NCI-H1930 (cell line): ENCODE results near the gene MRPL41.
"Not testable (repeated sequence)": the region's sequence is repeated elsewhere in the genome, so short reads cannot be mapped to it uniquely, and the experiment has no call there.

Source experiments
- DNase-seq, 2 experiments: peaks; one replicate each; lab custom pipeline; 2025; lab: John Stamatoyannopoulos, UW

The MRPL41 gene

DNA sequence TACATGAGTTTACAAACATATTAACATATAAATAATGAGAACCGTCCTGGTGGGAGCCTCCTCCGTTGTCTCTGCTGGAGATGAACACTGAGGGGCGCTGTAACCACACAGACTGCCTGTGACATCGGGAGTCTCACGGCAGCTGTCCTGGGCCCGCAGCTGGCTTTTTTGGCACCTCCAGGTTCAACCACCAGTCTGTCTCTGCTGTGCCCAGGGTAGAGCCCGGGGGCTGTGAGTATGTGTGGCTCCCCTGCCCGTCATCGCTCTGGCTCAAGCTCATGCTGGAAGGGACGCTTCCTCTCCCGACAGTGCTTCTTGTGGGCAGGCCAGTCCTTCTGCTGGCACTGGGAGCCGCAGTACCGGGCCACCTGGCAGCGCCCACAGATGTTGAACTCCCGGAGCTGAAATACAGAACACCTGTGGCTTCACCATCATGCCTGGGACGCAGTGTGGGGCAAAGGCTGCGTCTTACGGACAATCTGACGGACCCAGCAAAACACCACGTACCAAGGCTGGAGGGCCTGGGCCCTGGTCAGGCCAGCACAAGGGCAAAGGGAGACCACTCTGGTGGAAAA, 30.7 kb downstream of the MRPL41 start:
- no peak for DNase-seq

DNA sequence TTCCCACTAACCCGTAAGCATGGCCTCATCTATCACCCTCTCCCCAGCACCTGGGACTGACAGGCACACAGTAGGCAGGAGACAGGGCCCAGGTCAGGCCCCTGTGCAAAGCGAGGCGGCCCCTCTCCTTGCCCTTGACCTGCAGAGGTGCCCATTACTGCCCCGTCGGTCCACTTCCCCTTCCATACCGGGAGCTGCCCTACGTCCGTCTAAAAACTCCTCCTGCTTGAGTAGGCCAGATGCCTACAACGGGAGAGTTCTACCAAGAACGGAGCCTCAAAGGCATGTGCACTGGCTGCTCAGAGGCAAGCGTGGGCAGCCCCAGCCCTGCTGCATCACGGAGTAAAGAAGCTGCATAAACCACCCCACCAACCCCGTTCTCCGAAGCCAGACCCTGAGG, 31.7 kb downstream of the MRPL41 start:
- no peak for DNase-seq

DNA sequence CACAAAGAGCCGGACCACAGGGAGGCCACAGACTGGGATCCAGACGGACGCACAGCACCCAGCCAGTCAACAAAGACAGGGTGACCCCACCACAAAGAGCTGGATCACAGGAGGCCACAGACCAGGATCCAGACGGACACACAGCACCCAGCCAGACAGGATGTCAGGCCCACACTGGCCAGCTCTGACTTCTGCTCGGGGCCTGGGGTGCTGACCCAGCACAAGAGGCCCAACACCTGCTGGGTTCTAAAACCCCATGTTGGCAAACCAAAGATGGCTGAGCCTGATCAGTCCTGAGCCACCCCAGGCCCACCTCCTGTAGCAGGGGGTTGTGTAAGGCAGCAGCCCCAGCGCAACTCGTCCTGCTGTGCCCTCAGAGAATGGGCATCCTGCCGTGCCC, 32.3 kb downstream of the MRPL41 start:
- DNase-seq, result no peak

DNA sequence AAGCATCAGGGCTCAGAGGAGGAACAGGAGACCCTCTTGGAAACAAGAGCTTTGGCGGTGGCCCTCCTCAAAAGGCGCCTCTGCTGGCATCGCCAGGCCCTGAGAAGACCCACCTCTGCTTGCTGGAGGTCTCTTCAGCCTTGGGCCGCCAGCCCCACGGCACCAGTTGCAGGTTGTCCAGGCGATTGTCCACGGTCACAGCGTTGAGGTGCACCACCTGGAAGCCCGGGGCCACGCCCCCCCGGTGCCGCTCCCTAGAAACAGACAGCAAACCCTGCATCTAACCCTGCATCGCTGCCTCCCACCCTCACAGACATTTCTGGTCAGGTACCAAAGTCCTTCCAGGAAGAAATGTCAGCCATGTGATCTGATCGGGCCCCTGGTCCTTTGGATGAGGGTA, 35.2 kb downstream of the MRPL41 start:
- DNase-seq, result no peak

DNA sequence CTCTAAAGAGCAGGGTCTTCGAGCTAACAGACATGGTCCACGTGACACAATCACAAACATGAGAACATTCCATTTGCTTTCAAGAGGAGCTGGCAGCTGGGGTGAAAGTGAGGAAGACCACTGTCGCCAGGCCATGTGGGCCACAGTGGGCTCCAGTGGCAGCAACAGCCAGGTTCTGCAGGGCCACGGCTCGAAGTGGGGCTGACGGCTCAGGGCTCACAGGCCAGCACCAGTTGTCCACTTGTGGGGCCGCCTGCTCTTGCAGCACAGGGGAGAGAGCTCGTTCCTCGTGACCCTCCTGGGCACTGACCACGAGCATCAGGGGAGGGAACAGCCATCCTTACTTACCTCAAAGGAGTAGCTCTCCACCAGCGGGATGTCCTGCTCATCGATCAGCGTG, 36.6 kb downstream of the MRPL41 start:
- DNase-seq, result no peak

DNA sequence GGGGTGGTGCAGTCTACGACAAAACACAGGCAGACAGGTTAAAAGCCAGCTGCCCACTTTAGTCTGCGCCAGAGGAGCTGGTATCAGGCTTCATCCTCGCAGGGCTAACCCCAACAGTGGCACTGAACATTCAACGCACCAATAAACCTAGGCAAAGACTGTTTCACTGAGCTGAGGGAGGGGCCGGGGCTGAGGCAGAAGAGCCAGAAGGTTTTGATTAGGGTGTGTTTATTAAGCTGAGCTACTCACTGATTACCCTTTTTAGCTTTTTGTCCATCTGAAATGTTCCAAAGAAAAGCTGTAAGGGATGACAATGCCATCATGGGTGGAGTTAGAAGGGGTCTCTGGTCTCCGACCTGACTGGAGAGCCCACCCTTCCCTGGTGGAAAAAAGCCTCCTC, 37.2 kb downstream of the MRPL41 start:
- no peak for DNase-seq

DNA sequence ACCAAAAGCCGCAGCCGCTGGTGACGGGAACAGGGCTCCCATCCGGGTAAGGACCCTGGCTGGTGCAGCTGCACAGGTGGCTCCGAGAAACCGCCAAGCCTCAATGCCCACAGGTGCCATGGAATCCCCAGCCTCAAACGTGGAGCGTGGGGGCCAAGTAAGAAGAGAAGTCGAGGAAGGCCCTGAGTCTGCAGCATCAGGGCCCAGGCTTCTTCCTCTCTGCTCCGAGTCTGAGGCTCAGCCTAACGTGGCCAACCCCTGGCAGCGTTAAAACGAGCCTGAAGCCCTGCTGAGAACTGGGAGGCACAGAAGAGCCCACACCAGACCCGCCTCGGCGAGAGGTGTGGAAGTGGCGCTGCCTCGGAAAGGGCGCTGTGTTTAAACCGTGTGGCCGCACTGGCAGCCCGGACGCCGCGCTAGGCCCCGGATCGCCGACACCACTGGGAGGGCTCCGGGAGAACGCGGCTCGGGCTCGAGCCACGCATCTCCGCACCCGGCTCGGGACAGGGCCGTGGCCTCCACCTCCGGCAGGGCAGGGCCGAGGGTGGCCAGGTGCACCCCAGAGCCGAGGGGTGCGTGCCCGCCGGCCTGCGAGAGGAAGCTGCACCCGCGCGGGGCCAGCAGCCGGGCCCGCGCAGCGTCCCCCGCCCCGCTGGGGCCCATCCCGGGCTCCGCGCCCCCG, 37.9 kb downstream of the MRPL41 start:
- no peak for DNase-seq

DNA sequence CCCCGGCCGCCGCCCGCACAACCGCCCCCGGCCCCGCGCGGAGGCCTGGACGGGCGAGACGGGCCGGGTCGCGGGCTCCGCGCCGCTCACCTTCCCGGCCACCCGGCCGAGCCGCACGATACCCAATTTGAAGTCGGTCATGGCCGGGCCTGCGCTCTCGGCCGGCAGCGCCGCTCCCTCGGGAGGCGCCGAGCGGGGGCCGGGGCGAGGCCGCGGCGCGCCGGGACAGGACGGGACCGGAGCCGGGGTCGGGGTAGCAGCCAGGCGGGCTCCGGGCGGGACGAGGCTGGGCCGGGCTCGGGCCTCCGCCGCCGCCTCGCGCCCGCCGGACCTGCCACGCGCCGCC, 38.4 kb downstream of the MRPL41 start:
- DNase-seq, result no peak

DNA sequence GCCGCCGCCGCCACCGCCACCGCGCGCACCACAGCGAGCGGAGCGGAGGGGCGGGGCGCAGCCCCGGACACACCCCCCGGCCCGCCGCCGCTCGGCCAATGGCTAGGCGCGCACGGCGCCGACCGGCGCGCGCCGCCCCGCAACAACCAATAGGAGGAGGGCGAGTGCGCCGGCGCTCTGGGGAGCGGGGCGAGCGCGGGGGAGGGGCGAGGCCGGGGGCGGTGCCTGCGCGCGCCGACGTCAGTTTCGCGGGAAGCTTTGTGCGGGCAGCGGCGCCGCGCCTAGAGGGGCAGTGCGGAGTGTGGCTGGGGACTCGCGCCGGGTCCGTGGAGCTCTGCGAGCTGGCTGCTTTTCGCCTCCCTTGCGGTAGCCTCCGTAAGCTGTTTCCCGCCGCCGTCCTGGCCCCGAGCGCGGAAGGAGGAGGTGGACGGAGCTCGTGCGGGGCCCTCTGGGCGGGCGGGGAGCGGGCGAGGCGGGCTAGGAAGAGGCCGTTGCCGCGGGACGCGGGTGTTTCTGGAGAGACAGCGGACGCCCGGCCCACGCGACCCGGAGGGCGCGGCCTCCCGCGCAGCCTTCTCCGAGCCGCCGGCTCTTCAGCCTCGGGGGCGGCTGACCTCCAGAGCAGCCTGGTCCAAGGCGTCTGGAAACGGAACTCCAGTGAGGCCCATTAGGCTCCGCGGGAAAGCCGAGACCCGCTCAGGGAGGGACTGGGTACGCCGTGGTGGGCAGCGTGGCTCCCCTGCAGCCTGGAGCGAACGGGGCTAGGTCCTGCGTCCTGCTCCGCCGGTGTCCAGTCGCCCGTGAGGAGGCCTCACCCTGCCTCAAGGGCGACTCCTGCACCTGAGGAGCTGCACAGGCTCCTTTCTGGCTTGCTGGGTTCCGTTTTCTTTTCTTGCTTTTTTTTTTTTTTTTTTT, 39.0 kb downstream of the MRPL41 start, which contains the start of gene ZMYND19:
TSS of gene ZMYND19 (minus strand) at position 44 of the 915 bp plus-strand sequence. CDS start 249 bp downstream, outside the sequence.
- DNase-seq, result peak; percentile 82 to 91

DNA sequence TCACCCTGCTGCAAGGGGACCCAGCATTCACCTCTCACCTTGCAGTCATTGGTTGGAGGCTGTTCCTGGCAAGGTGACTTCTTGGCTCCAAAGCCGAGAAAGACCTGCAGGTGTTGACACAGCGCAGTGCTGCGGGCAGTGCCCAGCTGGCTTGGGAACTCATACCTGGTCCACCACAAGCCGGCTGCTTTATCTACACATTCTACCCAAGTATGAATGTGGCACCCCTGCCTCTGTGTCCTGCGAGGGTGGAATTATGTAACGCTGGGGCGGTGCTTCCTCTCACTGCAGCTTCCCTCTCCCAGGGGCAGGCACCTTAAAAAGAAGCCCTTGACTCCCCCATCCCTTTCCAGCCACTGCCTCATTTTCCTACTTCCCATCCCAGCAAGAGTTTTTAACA, 41.1 kb downstream of the MRPL41 start:
- DNase-seq, result no peak

DNA sequence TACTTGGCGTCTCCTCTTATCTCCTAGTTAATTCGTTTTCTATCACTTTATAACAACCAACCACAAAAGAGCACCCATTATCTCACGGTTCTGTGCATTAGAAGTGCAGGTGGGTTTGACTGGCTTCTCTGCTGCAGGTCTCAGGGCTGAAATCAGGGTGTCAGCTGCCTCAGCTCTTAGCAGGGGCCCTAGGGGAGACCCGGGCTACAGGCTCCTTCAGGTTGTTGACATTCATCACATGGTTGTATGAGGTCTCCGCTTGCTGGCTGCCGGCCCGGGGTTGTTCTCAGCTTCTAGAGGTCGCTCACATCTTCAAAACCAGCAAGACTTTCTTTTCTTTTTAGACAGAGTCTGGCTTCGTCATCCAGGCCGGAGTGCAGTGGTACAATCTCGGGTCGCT, 41.5 kb downstream of the MRPL41 start:
- no peak for DNase-seq

DNA sequence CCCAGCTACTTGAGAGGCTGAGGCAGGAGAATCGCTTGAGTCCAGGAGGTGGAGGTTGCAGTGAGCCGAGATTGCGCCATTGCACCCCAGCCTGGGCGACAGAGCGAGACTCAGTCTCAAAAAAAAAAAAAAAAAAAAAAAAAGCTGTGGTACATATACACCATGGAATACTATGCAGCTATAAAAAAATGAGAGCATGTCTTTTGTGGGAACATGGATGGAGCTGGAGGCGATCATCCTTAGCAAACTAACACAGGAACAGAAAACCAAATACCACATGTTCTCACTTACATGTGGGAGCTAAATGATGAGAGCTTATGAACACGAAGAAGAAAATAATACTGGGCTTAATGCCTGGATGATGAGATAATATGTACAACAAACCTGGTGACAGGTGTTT, 44.9 kb downstream of the MRPL41 start:
- not testable (repeated sequence) for DNase-seq

DNA sequence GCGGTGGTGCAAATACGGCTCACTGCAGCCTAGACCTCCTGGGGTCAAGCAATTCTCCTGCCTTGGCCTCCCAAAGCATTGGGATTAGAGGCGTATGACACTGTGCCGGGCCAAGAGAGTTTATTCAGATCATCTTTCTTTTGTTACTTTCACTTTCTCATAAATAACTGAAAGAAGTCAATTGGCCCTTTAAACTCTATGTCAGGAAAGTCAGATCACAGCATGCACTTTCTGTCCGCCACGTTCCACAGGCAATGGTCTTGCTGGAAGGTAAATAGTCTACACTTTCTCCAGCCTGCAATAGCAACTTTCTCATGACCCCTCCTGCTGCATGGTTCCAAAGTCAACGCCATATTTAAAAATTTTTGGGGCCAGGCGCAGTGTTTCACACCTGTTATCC, 47.3 kb downstream of the MRPL41 start:
- DNase-seq, result no peak
